Body of pancreas (tissue), 4 donors: ENCODE measurements around the gene ARHGAP27.

ENCODE experiments used
- POLR2A ChIP-seq, 3 donors: fragments of 450-650 bp; IDR thresholded peaks; one replicate each; pipeline ENCODE4 v1.6.1; 2016; ENCODE audit warnings: antibody characterized with exemption in 3 of 3, mild to moderate bottlenecking in 2 of 3
- TF ChIP-seq, protein P1 (sequence below), 7 experiments: fragments of 450-650 bp in 4 of 7; fragments of 200-600 bp in 3 of 7; sonication (generic) in 3 of 7; IDR thresholded peaks; one replicate each; pipeline ENCODE4 v1.5.1; 2016 to 2019; ENCODE audit warnings: antibody characterized with exemption in 7 of 7

- TF ChIP-seq, protein P1, sequence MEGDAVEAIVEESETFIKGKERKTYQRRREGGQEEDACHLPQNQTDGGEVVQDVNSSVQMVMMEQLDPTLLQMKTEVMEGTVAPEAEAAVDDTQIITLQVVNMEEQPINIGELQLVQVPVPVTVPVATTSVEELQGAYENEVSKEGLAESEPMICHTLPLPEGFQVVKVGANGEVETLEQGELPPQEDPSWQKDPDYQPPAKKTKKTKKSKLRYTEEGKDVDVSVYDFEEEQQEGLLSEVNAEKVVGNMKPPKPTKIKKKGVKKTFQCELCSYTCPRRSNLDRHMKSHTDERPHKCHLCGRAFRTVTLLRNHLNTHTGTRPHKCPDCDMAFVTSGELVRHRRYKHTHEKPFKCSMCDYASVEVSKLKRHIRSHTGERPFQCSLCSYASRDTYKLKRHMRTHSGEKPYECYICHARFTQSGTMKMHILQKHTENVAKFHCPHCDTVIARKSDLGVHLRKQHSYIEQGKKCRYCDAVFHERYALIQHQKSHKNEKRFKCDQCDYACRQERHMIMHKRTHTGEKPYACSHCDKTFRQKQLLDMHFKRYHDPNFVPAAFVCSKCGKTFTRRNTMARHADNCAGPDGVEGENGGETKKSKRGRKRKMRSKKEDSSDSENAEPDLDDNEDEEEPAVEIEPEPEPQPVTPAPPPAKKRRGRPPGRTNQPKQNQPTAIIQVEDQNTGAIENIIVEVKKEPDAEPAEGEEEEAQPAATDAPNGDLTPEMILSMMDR (IDR thresholded peaks at IDR 0.05), result no peak
- TF ChIP-seq POLR2A (IDR thresholded peaks at IDR 0.05), result no peak
Measured at GRCh38 chr17:45346216-45347015, 86.3 kb downstream of the ARHGAP27 start.
